Nephron progenitor cell (in vitro differentiated cells): ENCODE results near the gene PRAMEF17.
"Not testable (repeated sequence)": the region's sequence is repeated elsewhere in the genome, so short reads cannot be mapped to it uniquely, and the experiment has no call there.

ENCODE experiments used
- DNase-seq: peaks from one replicate; pipeline ENCODE4 v3.0.0; 2021
- H3K27ac Mint-ChIP-seq: 2 replicates; pipeline ENCODE4 v1.8.0; 2021; ENCODE audit warnings: mild to moderate bottlenecking, moderate library complexity, mixed read lengths
- H3K27me3 Mint-ChIP-seq: 2 replicates; pipeline ENCODE4 v1.8.0; 2021; ENCODE audit warnings: mild to moderate bottlenecking, low read depth, mixed read lengths; ENCODE audit not compliant: poor library complexity
- H3K36me3 Mint-ChIP-seq: 2 replicates; pipeline ENCODE4 v1.8.0; 2021; ENCODE audit warnings: low read depth, mixed read lengths
- H3K4me1 Mint-ChIP-seq: 2 replicates; pipeline ENCODE4 v1.8.0; 2021; ENCODE audit warnings: mixed read lengths
- H3K4me3 Mint-ChIP-seq: 2 replicates; pipeline ENCODE4 v1.8.0; 2021; ENCODE audit warnings: mild to moderate bottlenecking, moderate library complexity, mixed read lengths
- H3K9me3 Mint-ChIP-seq: 2 replicates; pipeline ENCODE4 v1.8.0; 2021; ENCODE audit warnings: mild to moderate bottlenecking, moderate library complexity, mixed read lengths
- CTCF ChIP-seq: fragments of 200-600 bp; sonication (generic); IDR thresholded peaks from 2 replicates; pipeline ENCODE4 v1.5.0; 2021; ENCODE audit warnings: antibody characterized with exemption

The PRAMEF17 gene

GRCh38 chr1:13395311-13395710 lies 5.9 kb downstream of the PRAMEF17 start:
- H3K27ac Mint-ChIP-seq, H3K4me1 Mint-ChIP-seq, H3K4me3 Mint-ChIP-seq, H3K27me3 Mint-ChIP-seq, H3K36me3 Mint-ChIP-seq, DNase-seq: not testable (repeated sequence)
- peaks cover 76% of the 10 kb centered on the region for H3K9me3 Mint-ChIP-seq

GRCh38 chr1:13407811-13408210 lies 18.4 kb downstream of the PRAMEF17 start:
- no peak overlapping the region for H3K4me3 Mint-ChIP-seq
- H3K9me3 Mint-ChIP-seq = peaks cover 78% of the 10 kb centered on the region
- DNase-seq = no peak
- H3K36me3 Mint-ChIP-seq = no peaks in the 10 kb centered on the region
- H3K4me1 Mint-ChIP-seq = no peaks in the 10 kb centered on the region
- H3K27ac Mint-ChIP-seq = no peak overlapping the region
- TF ChIP-seq CTCF = no peak
- H3K27me3 Mint-ChIP-seq = no peaks in the 10 kb centered on the region

- H3K36me3 Mint-ChIP-seq, H3K4me3 Mint-ChIP-seq, H3K4me1 Mint-ChIP-seq, H3K27ac Mint-ChIP-seq, H3K27me3 Mint-ChIP-seq, DNase-seq: not testable (repeated sequence)
- peaks cover 72% of the 10 kb centered on the region for H3K9me3 Mint-ChIP-seq
These were observed 20.7 kb downstream of the PRAMEF17 start, which contains the start of gene PRAMEF20 for GRCh38 chr1:13410150-13410549. TSS of gene PRAMEF20 (plus strand) at chr1:13410450. CDS start at chr1:13416355, 5,905 bp downstream.

DNA sequence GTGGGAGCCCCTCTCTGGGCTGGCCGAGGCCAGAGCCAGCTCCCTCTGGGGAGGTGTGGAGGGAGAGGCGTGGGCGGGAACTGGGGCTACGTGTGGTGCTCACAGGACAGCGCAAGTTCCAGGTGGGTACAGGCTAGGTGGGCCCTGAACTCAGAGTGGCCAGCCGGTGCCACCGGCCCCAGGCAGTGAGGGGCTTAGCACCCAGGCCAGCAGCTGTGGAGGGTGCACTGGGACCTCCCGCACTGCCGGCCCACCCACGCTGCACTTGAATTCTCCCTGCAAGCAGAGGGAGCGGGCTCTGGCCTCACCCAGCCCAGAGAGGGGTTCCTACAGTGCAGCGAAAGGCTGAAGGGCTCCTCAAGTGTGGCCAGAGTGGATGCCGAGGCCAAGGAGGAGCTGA lies 41.1 kb downstream of the PRAMEF17 start:
- DNase-seq = no peak
- no peaks in the 10 kb centered on the region for H3K4me1 Mint-ChIP-seq
- peaks cover 3% of the 10 kb centered on the region for H3K27me3 Mint-ChIP-seq
- no peaks in the 10 kb centered on the region for H3K36me3 Mint-ChIP-seq
- no peak for TF ChIP-seq CTCF
- H3K9me3 Mint-ChIP-seq = peaks cover 89% of the 10 kb centered on the region
- no peak overlapping the region for H3K27ac Mint-ChIP-seq
- no peak overlapping the region for H3K4me3 Mint-ChIP-seq

DNA sequence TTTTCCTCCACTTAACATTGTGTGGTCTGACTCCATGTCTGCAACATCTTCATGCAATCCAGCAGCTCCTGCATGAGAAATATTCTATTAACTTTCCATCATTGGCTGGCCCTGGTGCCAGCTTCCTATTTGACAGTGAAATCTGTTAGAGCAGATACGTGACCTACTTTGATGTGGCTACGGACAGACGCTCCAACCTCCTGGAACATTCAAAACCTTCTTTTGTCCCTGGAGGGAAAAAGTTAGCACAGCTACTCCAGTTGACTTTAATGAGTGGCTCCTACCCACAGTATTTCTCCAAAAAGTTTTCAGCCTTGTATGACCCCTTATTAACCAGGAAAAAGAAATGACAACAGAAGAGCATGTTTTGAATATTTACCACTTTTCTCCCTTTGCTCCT lies 42.8 kb downstream of the PRAMEF17 start:
- H3K9me3 Mint-ChIP-seq = peaks cover 90% of the 10 kb centered on the region
- H3K4me1 Mint-ChIP-seq = no peaks in the 10 kb centered on the region
- no peak for TF ChIP-seq CTCF
- H3K27ac Mint-ChIP-seq = no peak overlapping the region
- no peak overlapping the region for H3K4me3 Mint-ChIP-seq
- DNase-seq = no peak
- H3K36me3 Mint-ChIP-seq = no peaks in the 10 kb centered on the region
- H3K27me3 Mint-ChIP-seq = no peaks in the 10 kb centered on the region

GRCh38 chr1:13433694-13434358 lies 44.4 kb downstream of the PRAMEF17 start:
- peaks cover 92% of the 10 kb centered on the region for H3K9me3 Mint-ChIP-seq
- H3K4me3 Mint-ChIP-seq, H3K27ac Mint-ChIP-seq, H3K4me1 Mint-ChIP-seq, H3K36me3 Mint-ChIP-seq, DNase-seq, H3K27me3 Mint-ChIP-seq: not testable (repeated sequence)

- no peak for DNase-seq
- no peak overlapping the region for H3K27ac Mint-ChIP-seq
- no peaks in the 10 kb centered on the region for H3K4me1 Mint-ChIP-seq
- no peaks in the 10 kb centered on the region for H3K36me3 Mint-ChIP-seq
- no peak for TF ChIP-seq CTCF
- H3K9me3 Mint-ChIP-seq = peaks cover 81% of the 10 kb centered on the region
- no peak overlapping the region for H3K4me3 Mint-ChIP-seq
- no peaks in the 10 kb centered on the region for H3K27me3 Mint-ChIP-seq
These were observed 46.0 kb downstream of the PRAMEF17 start for GRCh38 chr1:13435458-13435857.

DNA sequence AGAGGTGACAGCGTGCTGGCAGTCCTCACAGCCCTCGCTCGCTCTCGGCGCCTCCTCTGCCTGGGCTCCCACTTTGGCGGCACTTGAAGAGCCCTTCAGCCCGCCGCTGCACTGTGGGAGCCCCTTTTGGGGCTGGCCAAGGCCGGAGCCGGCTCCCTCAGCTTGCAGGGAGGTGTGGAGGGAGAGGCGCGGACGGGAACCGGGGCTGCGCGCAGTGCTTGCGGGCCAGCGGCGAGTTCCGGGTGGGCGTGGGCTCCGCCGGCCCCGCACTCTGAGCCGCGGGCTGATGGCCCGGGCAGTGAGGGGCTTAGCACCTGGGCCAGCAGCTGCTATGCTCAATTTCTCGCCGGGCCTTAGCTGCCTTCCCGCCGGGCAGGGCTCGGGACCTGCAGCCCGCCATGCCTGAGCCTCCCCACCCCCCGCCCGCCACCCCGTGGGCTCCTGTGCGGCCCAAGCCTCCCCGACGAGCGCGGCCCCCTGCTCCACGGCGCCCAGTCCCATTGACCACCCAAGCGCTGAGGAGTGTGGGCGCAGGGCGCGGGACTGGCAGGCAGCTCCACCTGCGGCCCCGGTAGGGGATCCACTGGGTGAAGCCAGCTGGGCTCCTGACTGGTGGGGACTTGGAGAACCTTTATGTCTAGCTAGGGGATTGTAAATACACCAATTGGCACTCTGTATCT lies 49.8 kb downstream of the PRAMEF17 start:
- DNase-seq, H3K27me3 Mint-ChIP-seq, H3K36me3 Mint-ChIP-seq, H3K4me1 Mint-ChIP-seq, H3K27ac Mint-ChIP-seq, H3K4me3 Mint-ChIP-seq: not testable (repeated sequence)
- peaks cover 71% of the 10 kb centered on the region for H3K9me3 Mint-ChIP-seq
